GM12891 (cell line): Measurements from ENCODE around the gene TAF1C.
"Not testable (repeated sequence)": the region's sequence is repeated elsewhere in the genome, so short reads cannot be mapped to it uniquely, and the experiment has no call there.

ENCODE experiments used
- DNase-seq: peaks from one replicate; pipeline ENCODE4 v3.0.0; 2011; ENCODE audit warnings: low spot score; ENCODE audit not compliant: insufficient read length
- FAIRE-seq: peaks from 2 replicates; lab custom pipeline; 2011; peaks lifted over from hg19 to GRCh38; lab: Jason Lieb, UNC
- PAX5 ChIP-seq: IDR thresholded peaks from 2 replicates; pipeline ENCODE4 v1.6.1; 2011; ENCODE audit warnings: low read length, moderate library complexity, mild to moderate bottlenecking; ENCODE audit not compliant: insufficient read depth, severe bottlenecking
- POLR2A ChIP-seq: IDR thresholded peaks from 2 replicates; pipeline ENCODE4 v1.6.1; 2011; ENCODE audit warnings: low read depth, low read length, control low read depth
- POLR2AphosphoS5 ChIP-seq: IDR thresholded peaks from 2 replicates; pipeline ENCODE4 v1.6.1; 2011; ENCODE audit warnings: low read depth, low read length, control low read depth
- POU2F2 ChIP-seq: IDR thresholded peaks from 2 replicates; pipeline ENCODE4 v1.6.1; 2011; ENCODE audit warnings: low read depth, mild to moderate bottlenecking, control low read depth, low read length, moderate library complexity
- SPI1 ChIP-seq: IDR thresholded peaks from 2 replicates; pipeline ENCODE4 v1.6.1; 2011; ENCODE audit warnings: low read depth, low read length, control low read depth
- TAF1 ChIP-seq: IDR thresholded peaks from 2 replicates; pipeline ENCODE4 v1.6.1; 2011; ENCODE audit warnings: low read depth, low read length, control low read depth

Gene TAF1C

GRCh38 chr16:84212154-84212553, 25.3 kb upstream of the TAF1C start:
- DNase-seq (no peak), FAIRE-seq (no peak)
- TF ChIP-seq POLR2AphosphoS5 (no peak), TAF1 (no peak), PAX5 (no peak), POLR2A (no peak), POU2F2 (no peak), SPI1 (no peak)

GRCh38 chr16:84209989-84210388, 23.1 kb upstream of the TAF1C start:
- FAIRE-seq (no peak), DNase-seq (no peak)
- TF ChIP-seq SPI1: no peak
- no peak for TF ChIP-seq POU2F2
- no peak for TF ChIP-seq PAX5
- no peak for TF ChIP-seq POLR2AphosphoS5
- no peak for TF ChIP-seq POLR2A
- TF ChIP-seq TAF1: no peak

DNA sequence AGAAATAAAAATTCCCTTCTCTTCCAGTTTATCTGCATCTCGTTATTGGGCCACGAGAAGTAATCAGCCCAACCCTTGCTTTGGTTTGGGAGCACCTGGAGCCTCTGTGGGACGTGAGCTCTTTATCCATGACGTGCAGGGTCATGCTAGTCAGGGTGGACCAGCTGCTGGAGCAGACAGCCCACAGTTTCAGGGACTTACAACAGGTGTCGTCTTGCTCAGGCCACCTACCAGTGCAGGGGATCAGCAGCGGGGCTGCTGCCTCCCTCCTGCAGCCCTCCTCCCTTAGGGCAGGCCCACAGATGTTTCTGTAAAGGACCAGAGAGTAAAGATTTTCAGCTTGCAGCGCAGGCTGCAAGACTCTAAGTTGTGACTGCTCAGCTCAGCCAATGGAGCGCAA, 21.0 kb upstream of the TAF1C start:
- DNase-seq (no peak), FAIRE-seq (no peak)
- TF ChIP-seq SPI1 (no peak), PAX5 (no peak), POU2F2 (no peak), TAF1 (no peak), POLR2A (no peak), POLR2AphosphoS5 (no peak)

GRCh38 chr16:84207251-84207650, 20.4 kb upstream of the TAF1C start:
- DNase-seq (no peak), FAIRE-seq (no peak)
- no peak for TF ChIP-seq PAX5
- TF ChIP-seq POLR2A: no peak
- no peak for TF ChIP-seq POU2F2
- TF ChIP-seq TAF1: no peak
- no peak for TF ChIP-seq SPI1
- no peak for TF ChIP-seq POLR2AphosphoS5

DNA sequence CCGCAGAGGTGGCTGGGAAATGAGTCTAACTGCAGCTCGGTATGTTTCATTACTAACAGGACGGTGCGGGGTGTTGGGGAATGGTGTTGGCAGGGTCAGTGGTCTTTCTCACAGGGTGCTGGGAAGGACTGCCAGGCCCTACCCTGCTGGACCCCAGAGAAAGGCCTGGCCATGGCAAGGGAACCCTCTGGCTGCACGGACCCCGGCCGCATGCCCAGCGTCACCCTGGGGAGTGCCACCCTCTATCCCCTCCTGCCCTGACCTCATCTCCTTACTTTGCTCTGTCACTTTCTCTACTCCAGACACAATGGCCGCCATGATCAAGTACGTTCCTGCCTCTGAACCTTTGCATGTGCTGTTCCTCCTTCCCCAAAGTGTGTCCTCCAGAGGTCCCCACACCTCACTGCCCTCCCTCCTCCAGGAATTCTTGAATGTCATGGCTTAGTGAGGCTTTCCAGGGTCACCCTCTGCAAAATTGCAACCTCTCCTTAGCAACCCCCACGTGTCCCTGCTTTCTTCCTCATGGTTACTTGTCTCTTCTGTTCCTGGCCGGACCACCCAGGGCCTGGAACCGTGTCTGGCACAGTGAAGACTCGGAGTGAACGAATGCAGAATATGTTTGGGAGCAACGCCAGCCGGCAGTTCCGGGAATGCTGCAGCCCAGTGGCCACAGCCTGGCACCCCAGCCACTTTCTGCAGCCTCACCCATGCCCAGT, 19.3 kb upstream of the TAF1C start:
- FAIRE-seq (no peak), DNase-seq (no peak)
- TF ChIP-seq POU2F2 (no peak), POLR2AphosphoS5 (no peak), TAF1 (no peak), PAX5 (no peak), SPI1 (no peak)

GRCh38 chr16:84205123-84205522, 18.3 kb upstream of the TAF1C start:
- not testable (repeated sequence) for DNase-seq, FAIRE-seq

GRCh38 chr16:84204551-84204950, 17.7 kb upstream of the TAF1C start:
- DNase-seq, FAIRE-seq: not testable (repeated sequence)

- no peak for TF ChIP-seq TAF1
- no peak for TF ChIP-seq PAX5
- no peak for TF ChIP-seq POU2F2
- no peak for TF ChIP-seq POLR2A
- TF ChIP-seq POLR2AphosphoS5: no peak
- TF ChIP-seq SPI1: no peak
- DNase-seq (no peak), FAIRE-seq (no peak)
Measured at GRCh38 chr16:84199861-84200260, 13.0 kb upstream of the TAF1C start.

DNA sequence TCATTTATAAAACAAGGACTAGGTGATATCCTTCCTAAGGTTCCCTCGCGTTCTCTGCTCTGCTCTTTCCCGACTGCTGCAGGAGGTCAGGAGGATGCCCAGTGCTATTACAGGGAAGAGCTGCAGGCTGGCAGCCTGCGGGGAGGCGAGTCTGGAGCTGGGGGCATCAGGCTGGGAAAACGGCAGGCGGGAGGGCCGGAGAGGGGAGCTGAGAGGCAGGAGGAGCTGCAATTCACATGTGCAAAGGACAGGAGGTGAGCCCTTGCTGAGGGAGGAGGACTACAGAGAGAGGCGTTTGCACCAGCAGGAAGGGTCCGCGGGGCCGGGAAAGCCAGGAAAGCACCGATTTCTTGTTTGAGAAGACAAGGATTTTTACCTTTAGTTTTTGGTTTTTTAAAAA, 12.2 kb upstream of the TAF1C start:
- no peak for FAIRE-seq
- no peak for TF ChIP-seq TAF1
- no peak for TF ChIP-seq PAX5
- TF ChIP-seq POU2F2: no peak
- no peak for TF ChIP-seq POLR2AphosphoS5
- TF ChIP-seq SPI1: no peak
- TF ChIP-seq POLR2A: no peak
- no peak for DNase-seq

DNA sequence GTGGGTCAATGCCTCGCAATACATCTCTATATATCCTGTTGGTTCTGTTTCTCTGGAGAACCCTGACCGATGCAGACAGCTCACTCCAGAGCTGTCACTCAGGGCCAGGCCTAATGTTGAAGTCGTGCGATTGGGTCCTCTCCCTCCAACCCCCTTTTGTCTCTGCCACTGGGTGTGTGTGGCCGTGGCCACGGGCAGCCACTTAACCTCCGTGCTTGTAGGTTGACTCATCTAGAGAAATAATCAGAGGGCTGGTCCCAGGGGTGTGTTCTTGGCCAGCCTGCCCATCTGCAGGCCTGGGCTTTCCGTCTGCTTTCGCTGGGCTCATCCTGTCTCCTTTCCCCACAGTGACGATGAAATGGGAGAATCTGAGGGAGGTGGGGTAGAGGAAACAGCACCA, 11.5 kb upstream of the TAF1C start:
- FAIRE-seq: no peak
- TF ChIP-seq POU2F2 (no peak), PAX5 (no peak), POLR2AphosphoS5 (no peak), SPI1 (no peak), TAF1 (no peak), POLR2A (no peak)
- no peak for DNase-seq

DNA sequence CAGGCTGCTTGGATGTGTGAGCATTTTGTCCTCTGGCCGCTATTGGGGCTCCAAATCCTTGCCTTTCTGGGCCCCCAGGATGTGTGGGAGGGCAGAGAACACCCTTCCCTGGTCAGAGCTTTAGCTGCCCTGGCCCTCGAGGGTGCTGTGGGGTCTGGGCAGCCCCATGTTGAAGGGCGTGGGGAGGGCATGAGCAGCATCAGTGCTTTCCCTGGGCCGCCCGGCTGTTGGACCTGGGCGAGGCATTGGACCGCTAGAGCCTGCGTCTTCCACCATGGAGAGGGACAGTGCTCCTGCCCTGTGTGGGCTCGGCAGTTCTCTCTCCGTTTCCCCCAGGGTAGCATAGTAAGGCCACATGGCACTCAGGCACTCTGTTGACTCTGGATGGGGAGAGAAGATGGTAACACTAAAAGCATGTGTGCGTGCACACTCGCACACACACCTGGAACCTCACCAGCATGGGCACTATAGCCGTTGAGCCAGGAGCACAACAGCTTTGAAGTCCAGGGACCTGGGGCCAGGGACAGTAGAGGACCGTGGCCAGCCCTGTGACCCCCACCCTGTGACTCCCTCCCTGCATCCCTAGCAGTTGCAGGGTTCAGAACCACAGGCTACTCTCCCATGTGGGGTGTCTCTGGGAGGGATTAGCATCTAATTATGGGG, 10.7 kb upstream of the TAF1C start:
- DNase-seq (no peak), FAIRE-seq (no peak)
- no peak for TF ChIP-seq PAX5
- TF ChIP-seq POLR2A: no peak
- no peak for TF ChIP-seq POLR2AphosphoS5
- no peak for TF ChIP-seq TAF1
- no peak for TF ChIP-seq POU2F2
